AG09319 (cell line): ENCODE measurements around the gene EXOC3.
"Not testable (repeated sequence)": the region's sequence is repeated elsewhere in the genome, so short reads cannot be mapped to it uniquely, and the experiment has no call there.

Source experiments
- DNase-seq: peaks from one replicate; pipeline ENCODE4 v3.0.0-alpha.2; 2010; ENCODE audit warnings: low read depth; ENCODE audit errors: extremely low read depth
- CTCF ChIP-seq: IDR thresholded peaks from 2 replicates; pipeline ENCODE4 v1.5.1; 2011; ENCODE audit warnings: low read depth, mild to moderate bottlenecking, inconsistent platforms, low read length, moderate library complexity

Gene EXOC3

GRCh38 chr5:470961-471749 lies 28.2 kb downstream of the EXOC3 start:
- no peak for TF ChIP-seq CTCF
- no peak for DNase-seq

- DNase-seq, result no peak
- TF ChIP-seq CTCF, result no peak
Measured at GRCh38 chr5:471750-472058, 28.7 kb downstream of the EXOC3 start.

GRCh38 chr5:472076-472655 lies 29.2 kb downstream of the EXOC3 start:
- no peak for DNase-seq
- TF ChIP-seq CTCF, result no peak

- no peak for TF ChIP-seq CTCF
- DNase-seq, result peak; percentile 32
Measured at GRCh38 chr5:472656-473550, 29.9 kb downstream of the EXOC3 start.

GRCh38 chr5:473551-474192 lies 30.7 kb downstream of the EXOC3 start:
- DNase-seq, result no peak
- no peak; the same call in 1 of the 2 replicates for TF ChIP-seq CTCF

GRCh38 chr5:474232-474839 lies 31.4 kb downstream of the EXOC3 start:
- DNase-seq, result not testable (repeated sequence)
